Gastroesophageal sphincter (tissue), 4 donors: ENCODE data around the gene ITPR2. TPM values are rescaled to one million over a fixed set of nuclear protein-coding genes. Genes with fewer than 3 reads are reported as not detected.
"Not testable (repeated sequence)": the region's sequence is repeated elsewhere in the genome, so short reads cannot be mapped to it uniquely, and the experiment has no call there.

Experiments used
- ATAC-seq: fragments of 150-250 bp; one replicate; pipeline ENCODE4 v1.9.1; 2016; ENCODE audit warnings: mild to moderate bottlenecking, moderate library complexity
- H3K27ac ChIP-seq, 4 donors: fragments of 200-600 bp; sonication (generic) in 3 of 4; 1 replicate in 3 of 4; 2 replicates in 1 of 4; pipeline ENCODE4 v1.5.1; 2016 to 2019
- H3K27me3 ChIP-seq: fragments of 200-600 bp; sonication (generic); one replicate; pipeline ENCODE4 v1.5.1; 2019
- H3K36me3 ChIP-seq, 2 donors: fragments of 200-600 bp; sonication (generic); one replicate each; pipeline ENCODE4 v1.5.1; 2019; ENCODE audit warnings: control low read depth in 1 of 2
- H3K4me1 ChIP-seq, 3 donors: fragments of 200-600 bp; sonication (generic); 1 replicate in 2 of 3; 2 replicates in 1 of 3; pipeline ENCODE4 v1.5.1; 2016 to 2019; ENCODE audit warnings: control low read depth in 2 of 3
- H3K4me3 ChIP-seq, 2 donors: fragments of 200-600 bp; sonication (generic); one replicate each; pipeline ENCODE4 v1.5.1; 2019; ENCODE audit warnings: mild to moderate bottlenecking in 1 of 2, moderate library complexity in 1 of 2
- H3K9me3 ChIP-seq, 3 donors: fragments of 200-600 bp; sonication (generic); one replicate each; pipeline ENCODE4 v1.5.1; 2017 to 2019; ENCODE audit warnings: control low read depth in 2 of 3
- EP300 ChIP-seq: sonication (generic); formaldehyde crosslinking; IDR thresholded peaks from one replicate; pipeline ENCODE4 v1.6.1; 2017; ENCODE audit warnings: antibody characterized with exemption, mild to moderate bottlenecking
- POLR2A ChIP-seq, 2 donors: fragments of 450-650 bp; IDR thresholded peaks; one replicate each; pipeline ENCODE4 v1.6.1; 2017; ENCODE audit warnings: antibody characterized with exemption in 2 of 2, mild to moderate bottlenecking in 2 of 2, moderate library complexity in 1 of 2
- POLR2AphosphoS5 ChIP-seq: sonication (generic); formaldehyde crosslinking; IDR thresholded peaks from one replicate; pipeline ENCODE4 v1.6.1; 2017; ENCODE audit warnings: antibody characterized with exemption
- WGBS, 2 donors: methylation state at CpG; one replicate each; pipeline ENCODE4 v1.1.5; 2018; ENCODE audit warnings: low coverage in 1 of 2; 5-methylcytosine and 5-hydroxymethylcytosine counted together
- total RNA-seq, 4 donors: library from RNA; depleted of rRNA; stranded (reverse); fragments of >200 nt; gene quantifications; one replicate each; pipeline ENCODE4 v1.1.0, GENCODE V29; 2016
- TF ChIP-seq, protein P1 (sequence below), 4 experiments: fragments of 200-600 bp in 2 of 4; fragments of 450-650 bp in 2 of 4; sonication (generic) in 1 of 4; IDR thresholded peaks; one replicate each; pipeline ENCODE4 v1.5.1; 2017 to 2019; ENCODE audit warnings: antibody characterized with exemption in 4 of 4, mild to moderate bottlenecking in 2 of 4, moderate library complexity in 2 of 4

ITPR2 gene
- total RNA-seq, 4 donors from 2014 or later = 30.8 to 63.0 (median 44.4) TPM

GRCh38 chr12:26684101-26684500 lies 148.9 kb downstream of the ITPR2 start:
- Histone ChIP-seq H3K4me3 (no peak overlapping the region), H3K4me1 (no peaks in the 10 kb centered on the region), H3K9me3 (peaks cover 0 to 10% (median 0%) of the 10 kb centered on the region in 3 donors), H3K27ac (no peak overlapping the region), H3K27me3 (no peaks in the 10 kb centered on the region), H3K36me3 (peaks cover 3 to 35% of the 10 kb centered on the region in 2 donors)
- no peak for ATAC-seq
- TF ChIP-seq EP300 (no peak), POLR2A (IDR thresholded peaks at IDR 0.05) (no peak), POLR2AphosphoS5 (no peak)

DNA sequence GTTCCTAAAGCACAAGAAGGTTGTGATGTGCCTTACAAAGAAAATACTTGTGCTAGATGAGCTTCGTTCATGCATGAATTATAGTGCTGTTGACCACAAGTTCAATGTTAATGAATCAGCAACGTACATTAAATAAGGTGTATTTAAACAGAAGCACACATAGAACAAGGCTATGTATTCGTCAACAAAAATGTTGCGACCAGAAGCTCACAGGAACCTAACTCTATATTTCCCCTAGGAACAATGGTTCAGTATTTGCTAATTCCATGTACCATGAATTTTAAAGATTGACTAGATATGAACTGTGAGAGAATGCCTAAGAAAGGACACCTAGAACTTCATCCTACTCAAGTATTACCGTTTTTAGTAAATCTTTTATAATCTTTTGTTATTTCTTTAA lies 149.6 kb downstream of the ITPR2 start:
- Histone ChIP-seq H3K4me1 (no peaks in the 10 kb centered on the region), H3K27me3 (no peaks in the 10 kb centered on the region), H3K36me3 (peaks cover 3 to 35% of the 10 kb centered on the region in 2 donors), H3K27ac (no peak overlapping the region), H3K9me3 (peaks cover 0 to 10% (median 0%) of the 10 kb centered on the region in 3 donors), H3K4me3 (no peak overlapping the region)
- TF ChIP-seq EP300 (no peak), POLR2A (IDR thresholded peaks at IDR 0.05) (no peak), POLR2AphosphoS5 (no peak)
- TF ChIP-seq, protein P1, sequence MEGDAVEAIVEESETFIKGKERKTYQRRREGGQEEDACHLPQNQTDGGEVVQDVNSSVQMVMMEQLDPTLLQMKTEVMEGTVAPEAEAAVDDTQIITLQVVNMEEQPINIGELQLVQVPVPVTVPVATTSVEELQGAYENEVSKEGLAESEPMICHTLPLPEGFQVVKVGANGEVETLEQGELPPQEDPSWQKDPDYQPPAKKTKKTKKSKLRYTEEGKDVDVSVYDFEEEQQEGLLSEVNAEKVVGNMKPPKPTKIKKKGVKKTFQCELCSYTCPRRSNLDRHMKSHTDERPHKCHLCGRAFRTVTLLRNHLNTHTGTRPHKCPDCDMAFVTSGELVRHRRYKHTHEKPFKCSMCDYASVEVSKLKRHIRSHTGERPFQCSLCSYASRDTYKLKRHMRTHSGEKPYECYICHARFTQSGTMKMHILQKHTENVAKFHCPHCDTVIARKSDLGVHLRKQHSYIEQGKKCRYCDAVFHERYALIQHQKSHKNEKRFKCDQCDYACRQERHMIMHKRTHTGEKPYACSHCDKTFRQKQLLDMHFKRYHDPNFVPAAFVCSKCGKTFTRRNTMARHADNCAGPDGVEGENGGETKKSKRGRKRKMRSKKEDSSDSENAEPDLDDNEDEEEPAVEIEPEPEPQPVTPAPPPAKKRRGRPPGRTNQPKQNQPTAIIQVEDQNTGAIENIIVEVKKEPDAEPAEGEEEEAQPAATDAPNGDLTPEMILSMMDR (IDR thresholded peaks at IDR 0.05) = no peak
- ATAC-seq = no peak
- WGBS, 2 donors = 83 to 90% methylated on average over 5 of the region's 5 CpGs

DNA sequence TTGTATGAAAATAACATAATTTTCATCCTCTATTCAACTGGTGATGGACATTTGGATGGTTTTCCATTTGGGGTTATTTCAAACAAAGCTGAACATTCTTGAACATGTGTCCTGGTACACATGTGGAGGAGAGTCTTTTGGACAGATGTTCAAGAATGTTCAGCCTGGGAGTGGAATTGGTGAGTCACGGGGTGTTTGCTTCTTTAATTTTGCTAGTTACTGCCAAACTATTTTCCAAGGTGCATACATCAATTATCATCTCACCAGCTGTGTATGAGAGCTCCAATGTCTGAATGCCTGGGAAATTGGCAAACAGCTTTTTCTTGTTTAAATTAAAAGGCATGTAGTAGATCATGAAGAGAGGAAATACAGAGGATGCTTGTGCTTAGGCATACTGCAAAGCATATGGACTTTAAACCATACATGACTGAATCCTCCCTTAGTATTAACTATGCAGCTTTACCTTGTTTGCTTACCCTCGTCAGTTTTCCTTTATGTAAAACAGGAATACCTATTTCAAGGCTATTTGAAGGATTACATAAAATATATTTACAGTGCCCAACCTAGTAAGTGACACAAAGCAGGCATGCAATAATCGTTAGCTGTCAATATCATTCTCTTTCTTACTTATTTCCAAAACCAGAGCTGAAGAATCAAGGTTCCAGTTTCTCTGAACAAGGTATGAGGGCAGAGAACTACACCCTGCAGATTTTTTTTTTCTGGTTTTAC lies 152.1 kb downstream of the ITPR2 start:
- TF ChIP-seq EP300 = no peak
- TF ChIP-seq, protein P1 (IDR thresholded peaks at IDR 0.05) = no peak
- no peak for TF ChIP-seq POLR2A (IDR thresholded peaks at IDR 0.05)
- TF ChIP-seq POLR2AphosphoS5 = no peak
- Histone ChIP-seq H3K36me3 (peaks cover 3 to 41% of the 10 kb centered on the region in 2 donors), H3K4me3 (no peak overlapping the region), H3K9me3 (peaks cover 0 to 10% (median 0%) of the 10 kb centered on the region in 3 donors), H3K27ac (no peak overlapping the region), H3K27me3 (no peaks in the 10 kb centered on the region), H3K4me1 (no peaks in the 10 kb centered on the region)
- WGBS, 2 donors = 33 to 44% methylated on average over 1 to 3 of the region's 3 CpGs
- no peak for ATAC-seq

- H3K4me3 ChIP-seq = no peak overlapping the region
- peaks cover 3 to 30% of the 10 kb centered on the region in 2 donors for H3K36me3 ChIP-seq
- peaks cover 0 to 10% (median 0%) of the 10 kb centered on the region in 3 donors for H3K9me3 ChIP-seq
- TF ChIP-seq POLR2AphosphoS5 (no peak), EP300 (no peak), POLR2A (IDR thresholded peaks at IDR 0.05) (no peak)
- TF ChIP-seq, protein P1 (IDR thresholded peaks at IDR 0.05) = no peak
- no peaks in the 10 kb centered on the region for H3K4me1 ChIP-seq
- ATAC-seq = no peak
- WGBS, 2 donors = 31 to 49% methylated on average over 3 to 4 of the region's 4 CpGs
- no peaks in the 10 kb centered on the region for H3K27me3 ChIP-seq
- no peak overlapping the region for H3K27ac ChIP-seq
These were observed 154.0 kb downstream of the ITPR2 start for GRCh38 chr12:26678697-26679660.

GRCh38 chr12:26671487-26671886 lies 161.5 kb downstream of the ITPR2 start:
- not testable (repeated sequence) for H3K9me3 ChIP-seq, H3K36me3 ChIP-seq, H3K4me3 ChIP-seq, H3K27ac ChIP-seq, ATAC-seq, H3K4me1 ChIP-seq, H3K27me3 ChIP-seq
- 63% methylated on average over 2 of the region's 5 CpGs; no CpG with 5 or more reads in 1 of the 2 donors for WGBS, 2 donors
